HG03432 (cell line): ENCODE measurements around the gene SLC25A31.

Experiments used
- ATAC-seq: cut with Tn5 transposase; IDR thresholded peaks from one replicate; pipeline ENCODE4 v1.9.1; 2021; ENCODE audit warnings: mild to moderate bottlenecking, moderate library complexity; ENCODE audit not compliant: unreplicated experiment

The SLC25A31 gene

GRCh38 chr4:127776620-127777019, 46.4 kb downstream of the SLC25A31 start:
- ATAC-seq = no peak

- no peak for ATAC-seq
Observed at GRCh38 chr4:127777487-127777886, 47.3 kb downstream of the SLC25A31 start.

GRCh38 chr4:127778102-127778501, 47.9 kb downstream of the SLC25A31 start:
- ATAC-seq = no peak

- ATAC-seq = no peak
Observed at GRCh38 chr4:127780598-127780997, 50.4 kb downstream of the SLC25A31 start.

GRCh38 chr4:127781300-127782024, 51.3 kb downstream of the SLC25A31 start:
- ATAC-seq = peak; percentile 44

GRCh38 chr4:127782025-127782274, 51.8 kb downstream of the SLC25A31 start:
- peak; percentile 78 for ATAC-seq

- peak; percentile 45 for ATAC-seq
Observed at GRCh38 chr4:127782275-127783025, 52.2 kb downstream of the SLC25A31 start, which contains the start of gene HSPA4L. Gene HSPA4L (plus strand): TSS chr4:127782322. CDS start chr4:127782551, 229 bp downstream.

- ATAC-seq = no peak
Observed at GRCh38 chr4:127783026-127783769, 53.0 kb downstream of the SLC25A31 start.

- no peak for ATAC-seq
Observed at GRCh38 chr4:127783955-127784770, 54.0 kb downstream of the SLC25A31 start.

GRCh38 chr4:127788517-127788916, 58.3 kb downstream of the SLC25A31 start:
- ATAC-seq = peak; percentile 51

- ATAC-seq = no peak
Observed at GRCh38 chr4:127791391-127791790, 61.2 kb downstream of the SLC25A31 start.

GRCh38 chr4:127793528-127793927, 63.3 kb downstream of the SLC25A31 start:
- no peak for ATAC-seq

- no peak for ATAC-seq
Observed at GRCh38 chr4:127799711-127800110, 69.5 kb downstream of the SLC25A31 start.

GRCh38 chr4:127809173-127809800, 79.1 kb downstream of the SLC25A31 start:
- ATAC-seq = no peak

- no peak for ATAC-seq
Observed at GRCh38 chr4:127810551-127810950, 80.4 kb downstream of the SLC25A31 start.

- no peak for ATAC-seq
Observed at GRCh38 chr4:127822430-127822829, 92.2 kb downstream of the SLC25A31 start.
